HG02759 (cell line): ENCODE data around the gene SEC11C.

Experiments used
- ATAC-seq: cut with Tn5 transposase; IDR thresholded peaks from one replicate; pipeline ENCODE4 v1.9.1; 2021; ENCODE audit warnings: mild to moderate bottlenecking, moderate library complexity; ENCODE audit not compliant: unreplicated experiment

The SEC11C gene

DNA sequence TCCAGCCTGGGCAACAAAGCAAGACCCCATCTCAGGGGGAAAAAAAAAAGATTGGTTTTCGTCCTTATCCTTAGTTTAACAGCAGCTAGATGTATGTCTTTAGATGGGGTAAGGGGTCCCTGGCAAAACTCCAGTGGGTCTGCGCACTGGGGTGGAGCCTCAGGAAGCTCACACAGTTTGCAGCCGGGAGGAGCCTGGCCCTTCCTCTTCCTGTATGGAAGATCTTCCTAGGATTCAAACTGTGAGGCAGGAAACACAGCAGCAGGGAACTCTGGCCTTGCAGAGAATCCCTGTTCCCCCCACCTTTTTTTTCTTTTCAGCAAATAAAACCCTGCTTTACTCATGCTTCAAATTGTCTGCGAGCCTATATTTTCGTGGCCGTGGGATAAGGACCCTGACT lies 67.8 kb downstream of the SEC11C start:
- ATAC-seq = no peak
